OCI-LY7 (cell line): Measurements from ENCODE around the gene GRIP1. TPM values are rescaled to one million over a fixed set of nuclear protein-coding genes. Genes with fewer than 3 reads are reported as not detected.

Experiments used
- BruUV-seq: library from RNA; stranded (reverse); fragments of 400-500 nt; replicated peaks from 2 replicates; lab custom pipeline; 2021; lab: Mats Ljungman, UMichigan
- CTCF ChIA-PET: fragments of 300-600 bp; sonication (Branson Sonifier 250); formaldehyde crosslinking; loops from one replicate; lab custom pipeline; 2022; ENCODE audit warnings: antibody characterized with exemption; ENCODE audit not compliant: unreplicated experiment; lab: Charles Lee
- POLR2A ChIA-PET: fragments of 300-600 bp; sonication (Branson Sonifier 250); formaldehyde crosslinking; loops from one replicate; lab custom pipeline; 2022; ENCODE audit warnings: antibody characterized with exemption; lab: Charles Lee
- DNase-seq: peaks from one replicate; pipeline ENCODE4 v3.0.0-alpha.2; 2015; ENCODE audit warnings: low spot score
- H2AFZ ChIP-seq: fragments of 200-600 bp; sonication (generic), shearing (Covaris generic); 2 replicates; pipeline ENCODE4 v1.6.1; 2014; ENCODE audit warnings: mild to moderate bottlenecking, antibody characterized with exemption, low read length, moderate library complexity
- H3K27ac ChIP-seq: fragments of 200-600 bp; sonication (generic); 2 replicates; pipeline ENCODE4 v1.5.1; 2014; ENCODE audit warnings: mixed run types, low read depth, mild to moderate bottlenecking, moderate library complexity, low read length, inconsistent platforms; ENCODE audit not compliant: poor library complexity, severe bottlenecking
- H3K36me3 ChIP-seq: fragments of 200-600 bp; sonication (generic); 2 replicates; pipeline ENCODE4 v1.6.1; 2014; ENCODE audit warnings: mild to moderate bottlenecking, antibody characterized with exemption, low read length, moderate library complexity, mixed read lengths; ENCODE audit not compliant: insufficient read depth
- H3K4me1 ChIP-seq: fragments of 200-600 bp; sonication (generic); 2 replicates; pipeline ENCODE4 v1.5.1; 2014; ENCODE audit warnings: mild to moderate bottlenecking, low read length; ENCODE audit not compliant: insufficient read depth, poor library complexity, severe bottlenecking
- H3K4me2 ChIP-seq: fragments of 200-600 bp; sonication (generic); 2 replicates; pipeline ENCODE4 v1.6.1; 2014; ENCODE audit warnings: mild to moderate bottlenecking, low read length
- H3K4me3 ChIP-seq: fragments of 200-600 bp; sonication (generic); 2 replicates; pipeline ENCODE4 v1.5.1; 2014; ENCODE audit warnings: mild to moderate bottlenecking, low read depth, low read length; ENCODE audit not compliant: poor library complexity, severe bottlenecking
- H3K79me2 ChIP-seq: fragments of 200-600 bp; sonication (generic); 2 replicates; pipeline ENCODE4 v1.6.1; 2016; ENCODE audit warnings: low read depth, mild to moderate bottlenecking, low read length, moderate library complexity, mixed read lengths; ENCODE audit not compliant: insufficient read depth
- H3K9me2 ChIP-seq: fragments of 200-600 bp; sonication (generic); 2 replicates; pipeline ENCODE4 v1.6.1; 2016; ENCODE audit warnings: mild to moderate bottlenecking, low read length, mixed read lengths; ENCODE audit not compliant: insufficient read depth
- H3K9me3 ChIP-seq: fragments of 200-600 bp; sonication (generic); 2 replicates; pipeline ENCODE4 v1.6.1; 2014; ENCODE audit warnings: mild to moderate bottlenecking, mixed run types, low read length, mixed read lengths
- H4K20me1 ChIP-seq: fragments of 200-600 bp; sonication (generic); 2 replicates; pipeline ENCODE4 v1.6.1; 2014; ENCODE audit warnings: mild to moderate bottlenecking, antibody characterized with exemption, low read length, moderate library complexity, mixed read lengths; ENCODE audit not compliant: insufficient read depth
- EZH2phosphoT487 ChIP-seq: fragments of 200-600 bp; sonication (generic); IDR thresholded peaks from 2 replicates; pipeline ENCODE4 v1.6.1; 2018; ENCODE audit warnings: low read depth, borderline replicate concordance, mild to moderate bottlenecking, mixed run types, antibody characterized with exemption, low read length, moderate library complexity, mixed read lengths
- intact Hi-C: fragments of 100-400 bp; cut with micrococcal nuclease; formaldehyde crosslinking; loops from one replicate; pipeline ENCODE4 v1.10.0; 2022; ENCODE audit not compliant: unreplicated experiment
- total RNA-seq, 2 experiments: library from RNA; depleted of rRNA in 1 of 2; stranded (reverse); fragments of >200 nt in 1 of 2; shearing (Covaris generic) in 1 of 2; gene quantifications; 2 replicates each; pipeline ENCODE4 v1.2.3, GENCODE V29; 2014 to 2022
- TF ChIP-seq, protein P1 (sequence below): fragments of 200-600 bp; sonication (generic); conservative IDR thresholded peaks from 2 replicates; pipeline ENCODE4 v1.5.1; 2014; ENCODE audit warnings: mild to moderate bottlenecking, antibody characterized with exemption, low read length, moderate library complexity, mixed read lengths

GRIP1 gene
- total RNA-seq, 2 experiments from 2014 or later, result 4.1 to 7.6 TPM

DNA sequence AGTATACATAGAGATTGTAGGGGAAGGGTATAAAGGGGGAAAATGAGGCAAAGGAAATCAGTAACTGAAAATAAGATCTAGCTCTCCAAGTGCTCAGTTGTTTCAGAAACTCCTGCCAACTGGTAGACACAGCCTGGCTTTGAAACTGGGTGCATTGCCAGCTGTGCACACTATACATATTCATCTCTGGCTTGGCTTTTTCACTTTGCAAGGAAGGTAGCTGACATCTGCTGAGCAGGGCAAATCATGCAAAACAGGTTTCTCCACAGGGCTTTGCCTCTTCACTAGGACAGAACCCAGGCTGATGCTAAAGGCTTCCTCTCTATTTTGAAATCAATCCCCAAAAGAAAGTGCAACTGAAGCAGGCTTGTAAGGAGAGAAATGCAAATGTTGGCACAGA, 275.1 kb downstream of the GRIP1 start:
- intact Hi-C loops, result loop anchor here (10.0 kb wide), 2 partner anchors 129 to 259 kb away; no protein-coding TSS in a partner anchor
- TF ChIP-seq EZH2phosphoT487, result no peak
- TF ChIP-seq, protein P1, sequence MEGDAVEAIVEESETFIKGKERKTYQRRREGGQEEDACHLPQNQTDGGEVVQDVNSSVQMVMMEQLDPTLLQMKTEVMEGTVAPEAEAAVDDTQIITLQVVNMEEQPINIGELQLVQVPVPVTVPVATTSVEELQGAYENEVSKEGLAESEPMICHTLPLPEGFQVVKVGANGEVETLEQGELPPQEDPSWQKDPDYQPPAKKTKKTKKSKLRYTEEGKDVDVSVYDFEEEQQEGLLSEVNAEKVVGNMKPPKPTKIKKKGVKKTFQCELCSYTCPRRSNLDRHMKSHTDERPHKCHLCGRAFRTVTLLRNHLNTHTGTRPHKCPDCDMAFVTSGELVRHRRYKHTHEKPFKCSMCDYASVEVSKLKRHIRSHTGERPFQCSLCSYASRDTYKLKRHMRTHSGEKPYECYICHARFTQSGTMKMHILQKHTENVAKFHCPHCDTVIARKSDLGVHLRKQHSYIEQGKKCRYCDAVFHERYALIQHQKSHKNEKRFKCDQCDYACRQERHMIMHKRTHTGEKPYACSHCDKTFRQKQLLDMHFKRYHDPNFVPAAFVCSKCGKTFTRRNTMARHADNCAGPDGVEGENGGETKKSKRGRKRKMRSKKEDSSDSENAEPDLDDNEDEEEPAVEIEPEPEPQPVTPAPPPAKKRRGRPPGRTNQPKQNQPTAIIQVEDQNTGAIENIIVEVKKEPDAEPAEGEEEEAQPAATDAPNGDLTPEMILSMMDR, result no peak
- no TSS peak for BruUV-seq
- ChIA-PET POLR2A (no interaction called here), CTCF (no interaction called here)
- Histone ChIP-seq H3K4me1 (peaks cover 12% of the 10 kb centered on the region), H3K27ac (no peak overlapping the region), H3K4me3 (no peak overlapping the region), H2AFZ (peak overlapping the region; percentile 40; the same call in 1 of the 2 replicates), H4K20me1 (no peaks in the 10 kb centered on the region), H3K79me2 (no peaks in the 10 kb centered on the region), H3K9me3 (no peaks in the 10 kb centered on the region), H3K36me3 (no peaks in the 10 kb centered on the region), H3K9me2 (no peaks in the 10 kb centered on the region), H3K4me2 (peak overlapping the region; percentile 35)
- peak; percentile 47 for DNase-seq

DNA sequence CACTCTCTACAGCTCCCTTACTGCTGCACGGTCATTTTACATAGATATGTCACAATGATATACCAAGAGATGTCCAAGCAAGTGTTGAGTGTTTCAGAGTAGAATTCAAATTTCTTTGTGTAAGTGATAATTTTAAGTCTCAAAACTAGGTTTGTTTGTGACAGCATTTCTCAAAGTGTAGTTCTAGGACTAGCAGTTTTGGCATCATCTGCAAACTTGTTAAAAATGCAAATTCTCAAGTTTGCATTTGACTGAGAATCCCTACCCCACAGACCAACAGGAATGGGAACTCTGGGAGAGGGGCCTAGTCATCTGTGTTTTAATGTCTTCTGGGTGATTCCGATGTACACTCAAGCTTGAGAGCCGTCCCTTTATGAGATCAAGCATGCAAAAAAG, 279.0 kb downstream of the GRIP1 start:
- intact Hi-C loops, result loop anchor here (10.0 kb wide), 2 partner anchors 125 to 255 kb away; no protein-coding TSS in a partner anchor
- Histone ChIP-seq H3K4me1 (peaks cover 12% of the 10 kb centered on the region), H3K27ac (no peak overlapping the region), H4K20me1 (no peaks in the 10 kb centered on the region), H3K36me3 (no peaks in the 10 kb centered on the region), H3K9me3 (no peaks in the 10 kb centered on the region), H3K4me2 (no peak overlapping the region), H2AFZ (0 out of 2 replicates have a peak overlapping the region, but pooled peaks have one; percentile 27), H3K9me2 (no peaks in the 10 kb centered on the region), H3K79me2 (no peaks in the 10 kb centered on the region), H3K4me3 (no peak overlapping the region)
- TF ChIP-seq EZH2phosphoT487, result no peak
- TF ChIP-seq, protein P1, result no peak
- ChIA-PET CTCF (no interaction called here), POLR2A (interaction anchor here (1.1 kb wide), 2 partner anchors 11 to 200 kb away, joined by 3 to 4 read pairs; no protein-coding TSS in a partner anchor)
- no TSS peak for BruUV-seq
- no peak for DNase-seq
